GM12878 (cell line): ENCODE results near the gene PRSS50. TPM values are rescaled to one million over a fixed set of nuclear protein-coding genes. Genes with fewer than 3 reads are reported as not detected.

ENCODE experiments used
- ATAC-seq: fragments of 200-7000 bp; cut with Tn5 transposase; 3 replicates; pipeline ENCODE4 v1.9.1; 2020; ENCODE audit warnings: mild to moderate bottlenecking, moderate library complexity
- BruUV-seq: library from RNA; stranded (reverse); fragments of 400-500 nt; replicated peaks from 2 replicates; lab custom pipeline; 2021; lab: Mats Ljungman, UMichigan
- CTCF ChIA-PET: fragments of 300-600 bp; sonication (Branson Sonifier 250); formaldehyde crosslinking; extraction: SDS; loops from one replicate; lab custom pipeline; 2021; ENCODE audit warnings: inconsistent platforms; lab: Yijun Ruan, JAX
- POLR2A ChIA-PET: fragments of 350-600 bp; formaldehyde crosslinking; extraction: SDS; loops from one replicate; lab custom pipeline; 2021; ENCODE audit warnings: inconsistent platforms; lab: Charles Lee
- RAD21 ChIA-PET: fragments of 300-600 bp; sonication (Branson Sonifier 250); formaldehyde crosslinking; loops from one replicate; lab custom pipeline; 2023; ENCODE audit warnings: antibody characterized with exemption; ENCODE audit not compliant: unreplicated experiment; lab: Charles Lee
- SMC1A ChIA-PET: fragments of 300-600 bp; sonication (Branson Sonifier 250); formaldehyde crosslinking; loops from one replicate; lab custom pipeline; 2023; ENCODE audit not compliant: unreplicated experiment, uncharacterized antibody; lab: Charles Lee
- DNase-seq: peaks from one replicate; pipeline ENCODE4 v3.0.0-alpha.2; 2011; ENCODE audit warnings: low read depth, low spot score
- FAIRE-seq: peaks from 3 replicates; lab custom pipeline; 2011; peaks lifted over from hg19 to GRCh38; lab: Jason Lieb, UNC
- H2AFZ ChIP-seq: 2 replicates; pipeline ENCODE4 v1.6.0; 2011; ENCODE audit warnings: low read depth, low read length, control low read depth; ENCODE audit not compliant: control insufficient read depth
- H3K27ac ChIP-seq: 2 replicates; pipeline ENCODE4 v1.5.1; 2011; ENCODE audit warnings: control low read depth; ENCODE audit not compliant: control insufficient read depth, insufficient read depth
- H3K27me3 ChIP-seq, 2 experiments: replicated peaks in 1 of 2; 2 replicates each; pipeline versions ENCODE4 v1.6.0 to v1.6.1; 2011; ENCODE audit warnings: low read length in 1 of 2; ENCODE audit not compliant: control insufficient read depth in 2 of 2, insufficient read depth in 2 of 2
- H3K36me3 ChIP-seq, 2 experiments: 2 replicates each; pipeline ENCODE4 v1.5.1; 2011; ENCODE audit warnings: low read length in 1 of 2; ENCODE audit not compliant: control insufficient read depth in 2 of 2, insufficient read depth in 2 of 2
- H3K4me1 ChIP-seq: 2 replicates; pipeline ENCODE4 v1.6.1; 2011; ENCODE audit warnings: mild to moderate bottlenecking, low read length, moderate library complexity, mixed read lengths; ENCODE audit not compliant: control insufficient read depth, insufficient read depth
- H3K4me2 ChIP-seq: 2 replicates; pipeline ENCODE4 v1.6.0; 2011; ENCODE audit warnings: control low read depth; ENCODE audit not compliant: control insufficient read depth, insufficient read depth
- H3K4me3 ChIP-seq: fragments of 200-600 bp; sonication (generic); 2 replicates; pipeline ENCODE4 v1.5.1; 2016
- H3K79me2 ChIP-seq: 2 replicates; pipeline ENCODE4 v1.6.0; 2011; ENCODE audit warnings: low read length; ENCODE audit not compliant: control insufficient read depth, insufficient read depth
- H3K9ac ChIP-seq: 2 replicates; pipeline ENCODE4 v1.8.0; 2011; ENCODE audit warnings: low read length, control low read depth, mixed read lengths; ENCODE audit not compliant: control insufficient read depth, insufficient read depth
- H3K9me3 ChIP-seq: replicated peaks from 3 replicates; pipeline ENCODE4 v1.5.1; 2011; ENCODE audit warnings: mild to moderate bottlenecking, low read length; ENCODE audit not compliant: control insufficient read depth, insufficient read depth
- H4K20me1 ChIP-seq: 2 replicates; pipeline ENCODE4 v1.6.0; 2011; ENCODE audit not compliant: control insufficient read depth, insufficient read depth
- BACH1 ChIP-seq: fragments of 450-650 bp; IDR thresholded peaks from 2 replicates; pipeline ENCODE4 v1.6.1; 2017; ENCODE audit warnings: mild to moderate bottlenecking, borderline replicate concordance
- CBX5 ChIP-seq: sonication (generic); IDR thresholded peaks from 2 replicates; pipeline ENCODE4 v1.6.1; 2016; ENCODE audit warnings: low read depth, moderate library complexity, mild to moderate bottlenecking, inconsistent platforms
- CREM ChIP-seq: IDR thresholded peaks from 2 replicates; pipeline ENCODE4 v1.6.1; 2014; ENCODE audit warnings: antibody characterized with exemption, low read depth
- IKZF1 ChIP-seq: fragments of 450-650 bp; conservative IDR thresholded peaks from 2 replicates; pipeline ENCODE4 v1.6.1; 2017; ENCODE audit warnings: antibody characterized with exemption, mild to moderate bottlenecking
- POLR2AphosphoS5 ChIP-seq: IDR thresholded peaks from 2 replicates; pipeline ENCODE4 v1.6.1; 2011; ENCODE audit warnings: mild to moderate bottlenecking, low read length, inconsistent platforms
- RELA ChIP-seq: fragments of 450-650 bp; IDR thresholded peaks from 2 replicates; pipeline ENCODE4 v1.8.0; 2014; ENCODE audit warnings: borderline replicate concordance; ENCODE audit not compliant: partially characterized antibody
- SIN3A ChIP-seq: IDR thresholded peaks from 2 replicates; pipeline ENCODE4 v1.6.1; 2012; ENCODE audit warnings: low read depth, low read length, improper control_type of control experiment
- SMAD5 ChIP-seq: IDR thresholded peaks from 2 replicates; pipeline ENCODE4 v1.6.1; 2016; ENCODE audit warnings: antibody characterized with exemption, low read depth
- TCF3 ChIP-seq: IDR thresholded peaks from 2 replicates; pipeline ENCODE4 v1.6.1; 2012; ENCODE audit warnings: low read depth, mild to moderate bottlenecking, low read length, borderline replicate concordance; ENCODE audit not compliant: insufficient read depth
- ZNF207 ChIP-seq: fragments of 450-650 bp; IDR thresholded peaks from 2 replicates; pipeline ENCODE4 v1.6.1; 2014; ENCODE audit warnings: antibody characterized with exemption, mild to moderate bottlenecking, borderline replicate concordance
- WGBS: methylation state at CpG from one replicate; pipeline ENCODE4 v1.1.6; 2016; ENCODE audit warnings: low lambda C conversion rate; ENCODE audit not compliant: insufficient replicate concordance, insufficient coverage; ENCODE audit errors: missing lambda C conversion rate; 5-methylcytosine and 5-hydroxymethylcytosine counted together
- in situ Hi-C: fragments of 300-500 bp; cut with MboI; formaldehyde crosslinking; loops from 9 replicates; pipeline ENCODE4 v1.14.3; 2018; ENCODE audit warnings: mixed read lengths
- intact Hi-C: fragments of 100-400 bp; cut with micrococcal nuclease; formaldehyde crosslinking; loops from one replicate; pipeline ENCODE4 v1.14.2; 2022; ENCODE audit not compliant: unreplicated experiment
- polyA plus RNA-seq, 11 experiments: library from polyadenylated mRNA; depleted of rRNA in 4 of 11; unstranded in 6 of 11; stranded (reverse) in 5 of 11; fragments of >200 nt; fragmentation: Nextera tagmentation in 4 of 11; fragmentation: Illumina TruSeq in 1 of 11; extraction: Ambion mirVana in 4 of 11; extraction: Trizol in 1 of 11; gene quantifications; 1 replicate in 1 of 11; 2 replicates in 10 of 11; pipeline versions ENCODE4 v1.2.1 to v1.2.3, GENCODE V29; 2011 to 2016; ENCODE audit warnings: inconsistent platforms in 2 of 11, missing spikeins in 2 of 11, low read depth in 1 of 11
- total RNA-seq, 4 experiments: library from RNA; depleted of rRNA in 3 of 4; stranded (reverse); fragments of >200 nt in 3 of 4; fragmentation: Illumina TruSeq in 1 of 4; extraction: Trizol in 1 of 4; gene quantifications; 2 replicates each; pipeline versions ENCODE4 v1.2.1 to v1.2.3, GENCODE V29; 2013 to 2021
- TF ChIP-seq, protein P1 (sequence below): fragments of 450-650 bp; IDR thresholded peaks from 2 replicates; pipeline ENCODE4 v1.6.1; 2017; ENCODE audit warnings: mild to moderate bottlenecking, low read depth, inconsistent platforms; ENCODE audit not compliant: poor library complexity, severe bottlenecking
- TF ChIP-seq, protein P2 (sequence below): IDR thresholded peaks from 2 replicates; pipeline ENCODE4 v1.6.1; 2012; ENCODE audit warnings: low read depth, low read length, improper control_type of control experiment
- TF ChIP-seq, protein P3 (sequence below): fragments of 450-650 bp; IDR thresholded peaks from 2 replicates; pipeline ENCODE4 v1.6.1; 2017; ENCODE audit warnings: mild to moderate bottlenecking, moderate library complexity
- TF ChIP-seq, protein P4 (sequence below), 3 experiments: IDR thresholded peaks in 2 of 3; conservative IDR thresholded peaks in 1 of 3; 2 replicates each; pipeline ENCODE4 v1.5.1; 2011; ENCODE audit warnings: low read depth in 3 of 3, low read length in 3 of 3, mild to moderate bottlenecking in 3 of 3, control low read depth in 2 of 3, moderate library complexity in 2 of 3, inconsistent platforms in 1 of 3, mixed read lengths in 1 of 3; ENCODE audit not compliant: control insufficient read depth in 2 of 3, insufficient read depth in 1 of 3; ENCODE audit errors: extremely low read depth in 1 of 3

Gene PRSS50
- total and polyA plus RNA-seq, 10 of the 15 experiments (the other 5 are each of a cell fraction or from before 2014, with no cell fraction given), result 0.05 TPM; not detected in 9

DNA sequence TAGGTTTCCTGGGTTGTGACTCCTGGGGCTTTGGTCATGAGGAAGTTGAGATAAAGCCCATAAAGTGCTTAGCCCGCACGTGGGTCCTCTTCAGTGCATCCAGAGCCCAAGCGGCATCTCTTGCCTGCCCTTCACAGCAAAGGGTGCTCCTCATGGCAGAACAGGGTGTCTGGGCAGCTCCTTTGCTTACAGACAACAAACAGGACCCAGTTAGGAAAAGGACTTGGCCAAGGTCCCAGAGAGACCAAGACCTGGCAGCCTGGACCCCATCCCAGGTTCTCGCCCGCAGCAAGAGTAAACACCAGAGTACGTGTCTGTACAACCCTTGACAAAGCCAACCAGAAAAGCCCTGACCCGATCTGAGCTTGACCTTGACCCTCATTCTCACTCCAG, 51.2 kb downstream of the PRSS50 start:
- Histone ChIP-seq H3K9me3 (no peaks in the 10 kb centered on the region), H3K27ac (no peak overlapping the region), H2AFZ (no peak overlapping the region), H3K4me2 (no peak overlapping the region), H3K4me1 (no peaks in the 10 kb centered on the region), H3K9ac (no peak overlapping the region), H3K27me3 (peaks cover 0 to 3% of the 10 kb centered on the region in 2 experiments; a peak in 3 of 4 replicates), H4K20me1 (no peaks in the 10 kb centered on the region; the same call in 1 of the 2 replicates), H3K36me3 (no peaks in the 10 kb centered on the region), H3K79me2 (no peaks in the 10 kb centered on the region), H3K4me3 (no peak overlapping the region)
- POLR2A ChIA-PET, result no interaction called here
- SMC1A ChIA-PET, result no interaction called here
- RAD21 ChIA-PET, result no interaction called here
- intact Hi-C loops, result no loop called here
- 54% methylated on average over 7 of the region's 7 CpGs for whole genome bisulfite sequencing
- BruUV-seq, result no TSS peak
- DNase-seq (no peak), ATAC-seq (no peak), FAIRE-seq (no peak)
- TF ChIP-seq IKZF1 (no peak), SIN3A (no peak), CBX5 (no peak), BACH1 (no peak), ZNF207 (no peak), CREM (no peak), RELA (no peak), TCF3 (no peak), POLR2AphosphoS5 (no peak), SMAD5 (no peak)
- TF ChIP-seq, protein P1, sequence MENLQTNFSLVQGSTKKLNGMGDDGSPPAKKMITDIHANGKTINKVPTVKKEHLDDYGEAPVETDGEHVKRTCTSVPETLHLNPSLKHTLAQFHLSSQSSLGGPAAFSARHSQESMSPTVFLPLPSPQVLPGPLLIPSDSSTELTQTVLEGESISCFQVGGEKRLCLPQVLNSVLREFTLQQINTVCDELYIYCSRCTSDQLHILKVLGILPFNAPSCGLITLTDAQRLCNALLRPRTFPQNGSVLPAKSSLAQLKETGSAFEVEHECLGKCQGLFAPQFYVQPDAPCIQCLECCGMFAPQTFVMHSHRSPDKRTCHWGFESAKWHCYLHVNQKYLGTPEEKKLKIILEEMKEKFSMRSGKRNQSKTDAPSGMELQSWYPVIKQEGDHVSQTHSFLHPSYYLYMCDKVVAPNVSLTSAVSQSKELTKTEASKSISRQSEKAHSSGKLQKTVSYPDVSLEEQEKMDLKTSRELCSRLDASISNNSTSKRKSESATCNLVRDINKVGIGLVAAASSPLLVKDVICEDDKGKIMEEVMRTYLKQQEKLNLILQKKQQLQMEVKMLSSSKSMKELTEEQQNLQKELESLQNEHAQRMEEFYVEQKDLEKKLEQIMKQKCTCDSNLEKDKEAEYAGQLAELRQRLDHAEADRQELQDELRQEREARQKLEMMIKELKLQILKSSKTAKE, result no peak
- TF ChIP-seq, protein P2, sequence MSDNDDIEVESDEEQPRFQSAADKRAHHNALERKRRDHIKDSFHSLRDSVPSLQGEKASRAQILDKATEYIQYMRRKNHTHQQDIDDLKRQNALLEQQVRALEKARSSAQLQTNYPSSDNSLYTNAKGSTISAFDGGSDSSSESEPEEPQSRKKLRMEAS, result no peak
- TF ChIP-seq, protein P3, sequence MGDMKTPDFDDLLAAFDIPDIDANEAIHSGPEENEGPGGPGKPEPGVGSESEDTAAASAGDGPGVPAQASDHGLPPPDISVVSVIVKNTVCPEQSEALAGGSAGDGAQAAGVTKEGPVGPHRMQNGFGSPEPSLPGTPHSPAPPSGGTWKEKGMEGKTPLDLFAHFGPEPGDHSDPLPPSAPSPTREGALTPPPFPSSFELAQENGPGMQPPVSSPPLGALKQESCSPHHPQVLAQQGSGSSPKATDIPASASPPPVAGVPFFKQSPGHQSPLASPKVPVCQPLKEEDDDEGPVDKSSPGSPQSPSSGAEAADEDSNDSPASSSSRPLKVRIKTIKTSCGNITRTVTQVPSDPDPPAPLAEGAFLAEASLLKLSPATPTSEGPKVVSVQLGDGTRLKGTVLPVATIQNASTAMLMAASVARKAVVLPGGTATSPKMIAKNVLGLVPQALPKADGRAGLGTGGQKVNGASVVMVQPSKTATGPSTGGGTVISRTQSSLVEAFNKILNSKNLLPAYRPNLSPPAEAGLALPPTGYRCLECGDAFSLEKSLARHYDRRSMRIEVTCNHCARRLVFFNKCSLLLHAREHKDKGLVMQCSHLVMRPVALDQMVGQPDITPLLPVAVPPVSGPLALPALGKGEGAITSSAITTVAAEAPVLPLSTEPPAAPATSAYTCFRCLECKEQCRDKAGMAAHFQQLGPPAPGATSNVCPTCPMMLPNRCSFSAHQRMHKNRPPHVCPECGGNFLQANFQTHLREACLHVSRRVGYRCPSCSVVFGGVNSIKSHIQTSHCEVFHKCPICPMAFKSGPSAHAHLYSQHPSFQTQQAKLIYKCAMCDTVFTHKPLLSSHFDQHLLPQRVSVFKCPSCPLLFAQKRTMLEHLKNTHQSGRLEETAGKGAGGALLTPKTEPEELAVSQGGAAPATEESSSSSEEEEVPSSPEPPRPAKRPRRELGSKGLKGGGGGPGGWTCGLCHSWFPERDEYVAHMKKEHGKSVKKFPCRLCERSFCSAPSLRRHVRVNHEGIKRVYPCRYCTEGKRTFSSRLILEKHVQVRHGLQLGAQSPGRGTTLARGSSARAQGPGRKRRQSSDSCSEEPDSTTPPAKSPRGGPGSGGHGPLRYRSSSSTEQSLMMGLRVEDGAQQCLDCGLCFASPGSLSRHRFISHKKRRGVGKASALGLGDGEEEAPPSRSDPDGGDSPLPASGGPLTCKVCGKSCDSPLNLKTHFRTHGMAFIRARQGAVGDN, result no peak
- TF ChIP-seq, protein P4, sequence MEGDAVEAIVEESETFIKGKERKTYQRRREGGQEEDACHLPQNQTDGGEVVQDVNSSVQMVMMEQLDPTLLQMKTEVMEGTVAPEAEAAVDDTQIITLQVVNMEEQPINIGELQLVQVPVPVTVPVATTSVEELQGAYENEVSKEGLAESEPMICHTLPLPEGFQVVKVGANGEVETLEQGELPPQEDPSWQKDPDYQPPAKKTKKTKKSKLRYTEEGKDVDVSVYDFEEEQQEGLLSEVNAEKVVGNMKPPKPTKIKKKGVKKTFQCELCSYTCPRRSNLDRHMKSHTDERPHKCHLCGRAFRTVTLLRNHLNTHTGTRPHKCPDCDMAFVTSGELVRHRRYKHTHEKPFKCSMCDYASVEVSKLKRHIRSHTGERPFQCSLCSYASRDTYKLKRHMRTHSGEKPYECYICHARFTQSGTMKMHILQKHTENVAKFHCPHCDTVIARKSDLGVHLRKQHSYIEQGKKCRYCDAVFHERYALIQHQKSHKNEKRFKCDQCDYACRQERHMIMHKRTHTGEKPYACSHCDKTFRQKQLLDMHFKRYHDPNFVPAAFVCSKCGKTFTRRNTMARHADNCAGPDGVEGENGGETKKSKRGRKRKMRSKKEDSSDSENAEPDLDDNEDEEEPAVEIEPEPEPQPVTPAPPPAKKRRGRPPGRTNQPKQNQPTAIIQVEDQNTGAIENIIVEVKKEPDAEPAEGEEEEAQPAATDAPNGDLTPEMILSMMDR (IDR thresholded peaks at IDR 0.05 in 2 of 3, conservative IDR thresholded peaks at IDR 0.05 in 1 of 3; ENCODE audit: control insufficient read depth in 2 of 3, extremely low read depth in 1 of 3, insufficient read depth in 1 of 3, low read depth in 3 of 3, low read length in 3 of 3), result no peak
- CTCF ChIA-PET, result interaction anchor here (0.5 to 0.9 kb wide), 2 partner anchors 8 to 13 kb away, joined by 3 read pairs; no protein-coding TSS in a partner anchor
- in situ Hi-C loops, result no loop called here
